K562 (cell line): ENCODE data around the gene CDK4.

Experiments used
- KLF16 ChIP-seq: IDR thresholded peaks from 2 replicates; pipeline ENCODE4 v1.6.1; 2016; ENCODE audit warnings: antibody characterized with exemption
- POLR2A ChIP-seq: fragments of 450-650 bp; conservative IDR thresholded peaks from 2 replicates; pipeline ENCODE4 v1.6.1; 2016
- POLR3G ChIP-seq: IDR thresholded peaks from 2 replicates; pipeline ENCODE4 v1.6.1; 2011; ENCODE audit not compliant: insufficient read length, insufficient replicate concordance; ENCODE audit errors: extremely low read depth
- RBFOX2 ChIP-seq: fragments of 200-400 bp; formaldehyde crosslinking; IDR thresholded peaks from 2 replicates; pipeline ENCODE4 v1.6.1; 2017; ENCODE audit warnings: low read depth, mild to moderate bottlenecking, low read length, moderate library complexity
- SREBF2 ChIP-seq: sonication (generic); formaldehyde crosslinking; IDR thresholded peaks from 2 replicates; pipeline ENCODE4 v1.4.0; 2020; ENCODE audit warnings: mild to moderate bottlenecking, missing genetic modification reagents
- TF ChIP-seq, protein P1 (sequence below): fragments of 450-650 bp; IDR thresholded peaks from 2 replicates; pipeline ENCODE4 v1.6.1; 2014; ENCODE audit warnings: low read depth, mild to moderate bottlenecking, moderate library complexity, borderline replicate concordance
- TF ChIP-seq, protein P2 (sequence below): fragments of 250-450 bp; sonication (Bioruptor Pico); IDR thresholded peaks from 2 replicates; pipeline ENCODE4 v1.5.0; 2022; ENCODE audit warnings: mild to moderate bottlenecking

DNA sequence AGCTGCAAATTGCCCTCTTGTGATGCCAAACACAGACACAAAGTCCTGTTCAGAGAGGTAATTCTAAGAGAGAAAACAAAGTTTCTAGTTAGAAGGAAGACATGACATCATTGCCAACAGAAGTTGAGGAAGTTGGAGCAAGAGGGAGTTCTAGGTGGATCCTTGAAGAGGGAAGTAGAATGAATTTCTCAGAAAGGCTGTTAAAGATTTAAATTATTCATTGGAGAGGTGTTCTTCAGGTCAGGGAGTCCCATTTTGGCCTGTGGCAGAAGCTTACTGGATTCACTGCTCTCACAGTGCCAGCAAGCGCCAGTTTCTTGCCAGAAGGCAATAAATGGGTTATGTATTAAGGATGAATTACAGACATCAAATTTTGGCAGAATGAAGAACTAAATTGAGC, 45.8 kb upstream of the CDK4 start:
- TF ChIP-seq, protein P1, sequence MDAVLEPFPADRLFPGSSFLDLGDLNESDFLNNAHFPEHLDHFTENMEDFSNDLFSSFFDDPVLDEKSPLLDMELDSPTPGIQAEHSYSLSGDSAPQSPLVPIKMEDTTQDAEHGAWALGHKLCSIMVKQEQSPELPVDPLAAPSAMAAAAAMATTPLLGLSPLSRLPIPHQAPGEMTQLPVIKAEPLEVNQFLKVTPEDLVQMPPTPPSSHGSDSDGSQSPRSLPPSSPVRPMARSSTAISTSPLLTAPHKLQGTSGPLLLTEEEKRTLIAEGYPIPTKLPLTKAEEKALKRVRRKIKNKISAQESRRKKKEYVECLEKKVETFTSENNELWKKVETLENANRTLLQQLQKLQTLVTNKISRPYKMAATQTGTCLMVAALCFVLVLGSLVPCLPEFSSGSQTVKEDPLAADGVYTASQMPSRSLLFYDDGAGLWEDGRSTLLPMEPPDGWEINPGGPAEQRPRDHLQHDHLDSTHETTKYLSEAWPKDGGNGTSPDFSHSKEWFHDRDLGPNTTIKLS: no peak
- no peak for TF ChIP-seq RBFOX2
- TF ChIP-seq POLR2A: 0 out of 2 replicates have a peak, but pooled peaks have one; percentile 24
- no peak for TF ChIP-seq SREBF2 (CRISPR knock-in tag)
- TF ChIP-seq KLF16: no peak
- TF ChIP-seq POLR3G: no peak
- TF ChIP-seq, protein P2, sequence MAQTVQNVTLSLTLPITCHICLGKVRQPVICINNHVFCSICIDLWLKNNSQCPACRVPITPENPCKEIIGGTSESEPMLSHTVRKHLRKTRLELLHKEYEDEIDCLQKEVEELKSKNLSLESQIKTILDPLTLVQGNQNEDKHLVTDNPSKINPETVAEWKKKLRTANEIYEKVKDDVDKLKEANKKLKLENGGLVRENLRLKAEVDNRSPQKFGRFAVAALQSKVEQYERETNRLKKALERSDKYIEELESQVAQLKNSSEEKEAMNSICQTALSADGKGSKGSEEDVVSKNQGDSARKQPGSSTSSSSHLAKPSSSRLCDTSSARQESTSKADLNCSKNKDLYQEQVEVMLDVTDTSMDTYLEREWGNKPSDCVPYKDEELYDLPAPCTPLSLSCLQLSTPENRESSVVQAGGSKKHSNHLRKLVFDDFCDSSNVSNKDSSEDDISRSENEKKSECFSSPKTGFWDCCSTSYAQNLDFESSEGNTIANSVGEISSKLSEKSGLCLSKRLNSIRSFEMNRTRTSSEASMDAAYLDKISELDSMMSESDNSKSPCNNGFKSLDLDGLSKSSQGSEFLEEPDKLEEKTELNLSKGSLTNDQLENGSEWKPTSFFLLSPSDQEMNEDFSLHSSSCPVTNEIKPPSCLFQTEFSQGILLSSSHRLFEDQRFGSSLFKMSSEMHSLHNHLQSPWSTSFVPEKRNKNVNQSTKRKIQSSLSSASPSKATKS (CRISPR knock-in tag): no peak
